Upper lobe of right lung (tissue), 1 donor: ENCODE data around the gene LMBRD1. TPM values are rescaled to one million over a fixed set of nuclear protein-coding genes. Genes with fewer than 3 reads are reported as not detected.

Source experiments
- ATAC-seq: fragments of 200-7000 bp; cut with Tn5 transposase; one replicate; pipeline ENCODE4 v1.9.1; 2020; ENCODE audit warnings: mild to moderate bottlenecking, moderate library complexity
- DNase-seq: peaks from one replicate; pipeline ENCODE4 v3.0.0-alpha.2; 2020
- H3K27ac ChIP-seq: fragments of 200-600 bp; one replicate; pipeline ENCODE4 v1.8.0; 2022
- H3K27me3 ChIP-seq: fragments of 200-600 bp; one replicate; pipeline ENCODE4 v1.8.0; 2022; ENCODE audit warnings: mild to moderate bottlenecking
- H3K36me3 ChIP-seq: fragments of 200-600 bp; one replicate; pipeline ENCODE4 v1.8.0; 2022
- H3K4me1 ChIP-seq: fragments of 200-600 bp; one replicate; pipeline ENCODE4 v1.8.0; 2022
- H3K4me3 ChIP-seq: fragments of 200-600 bp; one replicate; pipeline ENCODE4 v1.8.0; 2022; ENCODE audit warnings: mild to moderate bottlenecking
- H3K9me3 ChIP-seq: fragments of 200-600 bp; one replicate; pipeline ENCODE4 v1.8.0; 2022
- intact Hi-C: fragments of 100-400 bp; cut with DNase I; formaldehyde crosslinking; loops from one replicate; pipeline ENCODE4 v1.11.0; 2022
- total RNA-seq: library from RNA; stranded (reverse); fragmentation: NEBNext Ultra II Directional; extraction: Animal tissue kit (Norgen Biotek cat#: 25700); gene quantifications from one replicate; pipeline ENCODE4 v1.2.1, GENCODE V29; 2021
- TF ChIP-seq, protein P1 (sequence below): fragments of 200-600 bp; IDR thresholded peaks from one replicate; pipeline ENCODE4 v1.8.0; 2022; ENCODE audit warnings: antibody characterized with exemption
- donor health status: DM: no; HTN: yes; CAD: no; lungs with severe emphysema.

Gene LMBRD1
- total RNA-seq, 1 donor from 2014 or later, result 66.7 TPM

DNA sequence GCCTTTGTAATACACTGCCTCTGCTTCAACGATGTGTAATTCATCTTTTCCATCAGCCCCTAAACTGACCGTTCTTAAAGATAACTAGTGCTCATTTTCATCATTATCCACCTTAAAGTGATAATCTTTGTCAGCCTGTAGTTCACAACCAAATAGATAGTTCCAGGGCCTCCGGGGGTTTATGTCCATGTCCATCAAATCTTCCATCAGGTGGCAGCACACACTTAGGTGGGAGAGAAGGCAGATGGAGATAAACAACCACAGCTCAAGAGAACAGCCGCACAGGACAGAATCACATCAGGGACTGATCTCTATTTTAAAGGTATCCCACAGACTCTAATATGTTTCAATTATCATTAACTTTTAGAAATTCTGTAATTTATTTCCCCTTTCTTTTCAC, 90.9 kb downstream of the LMBRD1 start:
- no peak for ATAC-seq
- Histone ChIP-seq H3K27me3 (no peaks in the 10 kb centered on the region), H3K27ac (no peak overlapping the region), H3K36me3 (peaks cover 24% of the 10 kb centered on the region), H3K4me3 (no peak overlapping the region), H3K4me1 (no peaks in the 10 kb centered on the region), H3K9me3 (no peaks in the 10 kb centered on the region)
- intact Hi-C loops, result no loop called here
- TF ChIP-seq, protein P1, sequence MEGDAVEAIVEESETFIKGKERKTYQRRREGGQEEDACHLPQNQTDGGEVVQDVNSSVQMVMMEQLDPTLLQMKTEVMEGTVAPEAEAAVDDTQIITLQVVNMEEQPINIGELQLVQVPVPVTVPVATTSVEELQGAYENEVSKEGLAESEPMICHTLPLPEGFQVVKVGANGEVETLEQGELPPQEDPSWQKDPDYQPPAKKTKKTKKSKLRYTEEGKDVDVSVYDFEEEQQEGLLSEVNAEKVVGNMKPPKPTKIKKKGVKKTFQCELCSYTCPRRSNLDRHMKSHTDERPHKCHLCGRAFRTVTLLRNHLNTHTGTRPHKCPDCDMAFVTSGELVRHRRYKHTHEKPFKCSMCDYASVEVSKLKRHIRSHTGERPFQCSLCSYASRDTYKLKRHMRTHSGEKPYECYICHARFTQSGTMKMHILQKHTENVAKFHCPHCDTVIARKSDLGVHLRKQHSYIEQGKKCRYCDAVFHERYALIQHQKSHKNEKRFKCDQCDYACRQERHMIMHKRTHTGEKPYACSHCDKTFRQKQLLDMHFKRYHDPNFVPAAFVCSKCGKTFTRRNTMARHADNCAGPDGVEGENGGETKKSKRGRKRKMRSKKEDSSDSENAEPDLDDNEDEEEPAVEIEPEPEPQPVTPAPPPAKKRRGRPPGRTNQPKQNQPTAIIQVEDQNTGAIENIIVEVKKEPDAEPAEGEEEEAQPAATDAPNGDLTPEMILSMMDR, result no peak
- no peak for DNase-seq

- no peak for ATAC-seq
- TF ChIP-seq, protein P1, result no peak
- intact Hi-C loops, result no loop called here
Measured at GRCh38 chr6:69704916-69705315, 91.9 kb downstream of the LMBRD1 start.

GRCh38 chr6:69699655-69700054, 97.2 kb downstream of the LMBRD1 start:
- ATAC-seq (no peak), DNase-seq (no peak)
- TF ChIP-seq, protein P1, result no peak
- Histone ChIP-seq H3K9me3 (no peaks in the 10 kb centered on the region), H3K36me3 (peaks cover 31% of the 10 kb centered on the region), H3K27me3 (no peaks in the 10 kb centered on the region), H3K27ac (no peak overlapping the region), H3K4me1 (no peaks in the 10 kb centered on the region), H3K4me3 (no peak overlapping the region)
- intact Hi-C loops, result no loop called here

More at GRCh38 chr6:69704916-69705315, 91.9 kb downstream of the LMBRD1 start:
- H3K9me3 ChIP-seq, result no peaks in the 10 kb centered on the region
- H3K4me1 ChIP-seq, result no peaks in the 10 kb centered on the region
- no peak overlapping the region for H3K4me3 ChIP-seq
- DNase-seq, result no peak
- no peak overlapping the region for H3K27ac ChIP-seq
- no peaks in the 10 kb centered on the region for H3K27me3 ChIP-seq
- peaks cover 29% of the 10 kb centered on the region for H3K36me3 ChIP-seq

DNA sequence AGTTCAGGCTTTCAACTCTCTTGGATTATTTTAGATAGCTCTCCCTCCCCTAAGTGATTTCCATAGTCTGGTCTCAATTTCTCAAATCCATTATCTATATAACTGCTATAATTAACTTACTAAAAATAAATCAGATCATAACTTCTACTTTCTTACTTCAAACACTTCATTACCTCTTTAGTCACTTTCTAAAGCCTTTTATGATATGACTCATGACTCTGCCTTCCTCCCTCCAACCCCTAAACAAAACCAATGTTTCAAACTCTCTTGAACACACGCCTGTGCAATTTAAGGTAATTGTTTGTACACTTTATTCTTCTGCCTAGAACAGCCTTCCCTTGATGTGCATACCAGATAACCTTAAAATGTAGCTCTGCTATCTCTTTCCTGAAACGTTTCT, 100.5 kb downstream of the LMBRD1 start:
- peaks cover 29% of the 10 kb centered on the region for H3K36me3 ChIP-seq
- no peak overlapping the region for H3K4me3 ChIP-seq
- H3K27ac ChIP-seq, result no peak overlapping the region
- no peaks in the 10 kb centered on the region for H3K4me1 ChIP-seq
- intact Hi-C loops, result no loop called here
- no peak for DNase-seq
- no peak for ATAC-seq
- no peaks in the 10 kb centered on the region for H3K27me3 ChIP-seq
- no peaks in the 10 kb centered on the region for H3K9me3 ChIP-seq
- TF ChIP-seq, protein P1, result no peak

- Histone ChIP-seq H3K36me3 (peaks cover 21% of the 10 kb centered on the region), H3K9me3 (no peaks in the 10 kb centered on the region), H3K4me1 (no peaks in the 10 kb centered on the region), H3K4me3 (no peak overlapping the region), H3K27ac (no peak overlapping the region), H3K27me3 (no peaks in the 10 kb centered on the region)
- ATAC-seq, result no peak
- TF ChIP-seq, protein P1, result no peak
- intact Hi-C loops, result no loop called here
- no peak for DNase-seq
Measured at GRCh38 chr6:69693762-69694161, 103.0 kb downstream of the LMBRD1 start.

DNA sequence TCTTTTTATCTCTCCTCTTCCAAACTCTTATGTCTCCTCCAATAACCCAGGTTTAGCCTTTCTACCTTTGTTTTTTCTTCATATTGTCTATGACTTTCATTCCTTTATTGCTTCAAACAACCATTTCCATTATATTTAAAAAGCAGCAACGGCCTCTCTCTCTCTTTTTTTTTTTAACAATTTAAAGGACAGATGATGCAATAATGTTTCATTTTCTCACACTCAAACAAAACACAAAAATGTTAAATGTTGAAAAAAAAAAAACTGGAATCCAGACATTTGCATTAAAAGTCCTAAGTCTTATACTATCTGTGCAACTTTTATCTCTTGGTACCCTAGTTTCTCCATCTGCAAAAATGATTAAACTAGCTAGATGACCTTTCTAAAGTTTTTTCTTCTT, 105.8 kb downstream of the LMBRD1 start:
- Histone ChIP-seq H3K9me3 (no peaks in the 10 kb centered on the region), H3K27me3 (no peaks in the 10 kb centered on the region), H3K4me1 (no peaks in the 10 kb centered on the region), H3K4me3 (no peak overlapping the region), H3K27ac (no peak overlapping the region), H3K36me3 (peaks cover 4% of the 10 kb centered on the region)
- intact Hi-C loops, result no loop called here
- DNase-seq (no peak), ATAC-seq (no peak)
- TF ChIP-seq, protein P1, result no peak
